BJ (cell line): ENCODE data around the gene COX20. TPM values are rescaled to one million over a fixed set of nuclear protein-coding genes. Genes with fewer than 3 reads are reported as not detected.

ENCODE experiments used
- CTCF ChIA-PET: fragments of 350-600 bp; formaldehyde crosslinking; extraction: SDS; loops from one replicate; lab custom pipeline; 2021; ENCODE audit warnings: antibody characterized with exemption, inconsistent platforms; lab: Yijun Ruan, JAX
- POLR2A ChIA-PET: fragments of 300-600 bp; sonication (Branson Sonifier 250); formaldehyde crosslinking; extraction: SDS; loops from one replicate; lab custom pipeline; 2021; ENCODE audit warnings: antibody characterized with exemption; lab: Charles Lee
- DNase-seq: peaks from one replicate; pipeline ENCODE4 v3.0.0-alpha.2; 2011; ENCODE audit warnings: low read depth
- H3K27me3 ChIP-seq: 2 replicates; pipeline ENCODE4 v1.6.0; 2011; ENCODE audit warnings: low read length; ENCODE audit not compliant: control insufficient read depth, insufficient read depth
- H3K36me3 ChIP-seq: 2 replicates; pipeline ENCODE4 v1.5.1; 2011; ENCODE audit warnings: low read length; ENCODE audit not compliant: control insufficient read depth, insufficient read depth
- H3K4me3 ChIP-seq: 2 replicates; pipeline ENCODE4 v1.5.1; 2011; ENCODE audit warnings: low read depth, mild to moderate bottlenecking, control low read depth, low read length
- CTCF ChIP-seq: IDR thresholded peaks from 2 replicates; pipeline ENCODE4 v1.5.1; 2011; ENCODE audit warnings: low read depth, mild to moderate bottlenecking, control low read depth, inconsistent platforms, low read length, moderate library complexity; ENCODE audit not compliant: insufficient read depth
- polyA plus RNA-seq: library from polyadenylated mRNA; depleted of rRNA; stranded (reverse); fragments of >200 nt; gene quantifications from 2 replicates; pipeline ENCODE4 v1.2.3, GENCODE V29; 2011

The COX20 gene
- polyA plus RNA-seq, 1 experiment, result 12.1 TPM

- ChIA-PET POLR2A (no interaction called here), CTCF (interaction anchor here (1.6 kb wide), 1 partner anchor 205 kb away, joined by 4 read pairs; no protein-coding TSS in a partner anchor)
- Histone ChIP-seq H3K4me3 (no peak overlapping the region), H3K36me3 (0 out of 2 replicates have a peak, but pooled peaks cover 3% of the 10 kb centered on the region), H3K27me3 (no peaks in the 10 kb centered on the region)
- TF ChIP-seq CTCF, result no peak
- no peak for DNase-seq
Measured at GRCh38 chr1:244837597-244838258, 2.3 kb downstream of the COX20 start.

GRCh38 chr1:244839656-244840055 is 4.2 kb downstream of the COX20 start:
- CTCF ChIA-PET, result interaction anchor here (1.5 to 1.6 kb wide), 2 partner anchors 22 to 203 kb away, joined by 4 to 8 read pairs; no protein-coding TSS in a partner anchor
- no peak overlapping the region for H3K4me3 ChIP-seq
- 0 out of 2 replicates have a peak, but pooled peaks cover 3% of the 10 kb centered on the region for H3K36me3 ChIP-seq
- no peaks in the 10 kb centered on the region for H3K27me3 ChIP-seq
- TF ChIP-seq CTCF, result no peak
- no peak for DNase-seq
- POLR2A ChIA-PET, result no interaction called here

- Histone ChIP-seq H3K4me3 (no peak overlapping the region), H3K36me3 (0 out of 2 replicates have a peak, but pooled peaks cover 3% of the 10 kb centered on the region), H3K27me3 (no peaks in the 10 kb centered on the region)
- no peak for DNase-seq
- ChIA-PET CTCF (interaction anchor here (1.3 to 1.6 kb wide), 3 partner anchors 9 to 202 kb away, joined by 4 to 8 read pairs (median 5); no protein-coding TSS in a partner anchor), POLR2A (no interaction called here)
- TF ChIP-seq CTCF, result no peak
Measured at GRCh38 chr1:244840219-244840794, 4.8 kb downstream of the COX20 start.

- CTCF ChIA-PET, result interaction anchor here (1.3 to 1.4 kb wide), 2 partner anchors 8 to 202 kb away, joined by 4 to 5 read pairs; no protein-coding TSS in a partner anchor
- TF ChIP-seq CTCF, result no peak
- POLR2A ChIA-PET, result no interaction called here
Measured at GRCh38 chr1:244841273-244841927, 5.9 kb downstream of the COX20 start.

More at GRCh38 chr1:244841273-244841927, 5.9 kb downstream of the COX20 start:
- DNase-seq, result no peak
- no peak overlapping the region for H3K4me3 ChIP-seq
- H3K27me3 ChIP-seq, result no peaks in the 10 kb centered on the region
- peaks cover 8% of the 10 kb centered on the region for H3K36me3 ChIP-seq
